Activated naive CD4-positive, alpha-beta T cell treated with anti-CD3 and anti-CD28 coated beads for 36 hours (primary cell): ENCODE data around the gene EPN2. TPM values are rescaled to one million over a fixed set of nuclear protein-coding genes. Genes with fewer than 3 reads are reported as not detected.

ENCODE experiments used
- CTCF ChIA-PET: fragments of 350-600 bp; sonication (Branson Sonifier 250); formaldehyde crosslinking; loops from one replicate; lab custom pipeline; 2021; ENCODE audit warnings: antibody characterized with exemption; lab: Charles Lee
- DNase-seq: peaks from one replicate; pipeline ENCODE4 v3.0.0-alpha.2; 2020
- H3K27ac Mint-ChIP-seq: one replicate; pipeline ENCODE4 v1.8.0; 2021; ENCODE audit warnings: mild to moderate bottlenecking, mixed read lengths
- H3K27me3 Mint-ChIP-seq: one replicate; pipeline ENCODE4 v1.8.0; 2021; ENCODE audit warnings: low read depth, mixed read lengths
- H3K36me3 Mint-ChIP-seq: one replicate; pipeline ENCODE4 v1.8.0; 2021; ENCODE audit warnings: low read depth, mixed read lengths
- H3K4me1 Mint-ChIP-seq: one replicate; pipeline ENCODE4 v1.8.0; 2021; ENCODE audit warnings: low read depth, mixed read lengths
- H3K4me3 Mint-ChIP-seq: one replicate; pipeline ENCODE4 v1.8.0; 2021; ENCODE audit warnings: mild to moderate bottlenecking, moderate library complexity, mixed read lengths
- H3K9me3 Mint-ChIP-seq: one replicate; pipeline ENCODE4 v1.8.0; 2021; ENCODE audit warnings: mixed read lengths
- intact Hi-C: fragments of 100-400 bp; cut with micrococcal nuclease; formaldehyde crosslinking; loops from one replicate; pipeline ENCODE4 v1.15.1; 2023
- total RNA-seq, 2 experiments: library from RNA; stranded (reverse); gene quantifications; one replicate each; pipeline ENCODE4 v1.2.3, GENCODE V29; 2021

The EPN2 gene
- total RNA-seq, 2 experiments from 2014 or later: 5.4 to 5.6 TPM

- peaks cover 15% of the 10 kb centered on the region for H3K27me3 Mint-ChIP-seq
- no peaks in the 10 kb centered on the region for H3K4me1 Mint-ChIP-seq
- no peak for DNase-seq
- no peak overlapping the region for H3K4me3 Mint-ChIP-seq
- H3K9me3 Mint-ChIP-seq: no peaks in the 10 kb centered on the region
- intact Hi-C loops: no loop called here
- H3K27ac Mint-ChIP-seq: peak overlapping the region; percentile 12
- CTCF ChIA-PET: interaction anchor here (1.4 kb wide), 1 partner anchor 106 kb away, joined by 4 read pairs; no protein-coding TSS in a partner anchor
- H3K36me3 Mint-ChIP-seq: no peaks in the 10 kb centered on the region
Observed at GRCh38 chr17:19341641-19342610, 104.8 kb downstream of the EPN2 start.

DNA sequence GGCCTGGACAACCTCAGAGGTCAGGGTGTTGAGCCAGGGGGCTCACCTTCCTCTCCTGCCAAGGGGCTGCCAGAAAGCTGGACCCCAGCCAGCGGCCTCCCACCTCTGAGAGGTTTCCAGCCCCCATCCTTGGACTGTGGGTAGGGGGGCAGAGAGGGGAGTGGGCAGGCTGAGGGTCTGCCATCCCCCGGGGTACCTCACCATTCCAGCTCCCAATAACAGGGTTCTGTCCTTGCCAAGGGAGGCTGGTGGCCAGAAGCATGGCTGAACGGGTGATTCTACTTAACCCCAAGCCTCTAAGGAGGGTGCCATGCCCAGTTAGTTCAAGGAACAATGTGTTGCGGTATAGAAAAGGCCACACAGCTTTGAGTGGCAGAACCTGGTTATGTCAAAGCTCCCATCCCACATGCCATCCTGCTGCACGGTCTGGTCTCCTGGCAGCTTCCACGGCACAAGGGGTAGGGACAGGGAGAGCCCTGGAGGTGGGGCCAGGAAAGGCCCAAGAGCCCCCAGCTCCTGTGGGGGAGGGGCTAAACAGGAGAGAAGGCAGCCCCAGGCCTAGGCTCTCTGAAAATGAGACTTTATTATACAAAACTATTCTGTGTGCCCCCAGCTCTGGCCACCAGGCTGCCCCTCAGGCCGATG lies 105.6 kb downstream of the EPN2 start:
- intact Hi-C loops: no loop called here
- DNase-seq: no peak
- Mint-ChIP-seq H3K9me3 (no peaks in the 10 kb centered on the region), H3K4me1 (no peaks in the 10 kb centered on the region), H3K4me3 (no peak overlapping the region), H3K27ac (no peak overlapping the region), H3K27me3 (peaks cover 12% of the 10 kb centered on the region), H3K36me3 (no peaks in the 10 kb centered on the region)
- CTCF ChIA-PET: interaction anchor here (1.4 kb wide), 1 partner anchor 105 kb away, joined by 4 read pairs; no protein-coding TSS in a partner anchor

DNA sequence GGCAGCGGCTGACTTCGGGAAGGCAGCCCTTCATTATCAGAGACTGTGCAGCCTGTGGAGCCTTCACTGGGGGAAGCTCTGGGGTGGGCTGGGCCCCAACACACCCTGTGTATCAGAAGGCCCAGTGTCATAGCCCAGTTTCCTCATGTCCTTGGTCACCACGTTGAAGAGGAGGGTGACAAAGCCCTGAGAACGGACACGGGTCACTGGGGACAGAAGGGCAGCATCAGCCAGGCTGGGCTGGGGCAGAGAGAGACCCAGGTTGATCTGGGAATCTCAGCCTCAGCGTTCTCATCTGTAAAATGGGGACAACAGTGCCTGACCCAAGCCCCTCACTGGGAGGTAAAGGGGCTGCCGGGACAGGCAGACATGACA lies 106.1 kb downstream of the EPN2 start:
- intact Hi-C loops: no loop called here
- Mint-ChIP-seq H3K9me3 (no peaks in the 10 kb centered on the region), H3K27me3 (peaks cover 12% of the 10 kb centered on the region), H3K36me3 (no peaks in the 10 kb centered on the region), H3K27ac (no peak overlapping the region), H3K4me1 (no peaks in the 10 kb centered on the region), H3K4me3 (no peak overlapping the region)
- CTCF ChIA-PET: interaction anchor here (1.4 kb wide), 1 partner anchor 105 kb away, joined by 4 read pairs; no protein-coding TSS in a partner anchor
- no peak for DNase-seq

DNA sequence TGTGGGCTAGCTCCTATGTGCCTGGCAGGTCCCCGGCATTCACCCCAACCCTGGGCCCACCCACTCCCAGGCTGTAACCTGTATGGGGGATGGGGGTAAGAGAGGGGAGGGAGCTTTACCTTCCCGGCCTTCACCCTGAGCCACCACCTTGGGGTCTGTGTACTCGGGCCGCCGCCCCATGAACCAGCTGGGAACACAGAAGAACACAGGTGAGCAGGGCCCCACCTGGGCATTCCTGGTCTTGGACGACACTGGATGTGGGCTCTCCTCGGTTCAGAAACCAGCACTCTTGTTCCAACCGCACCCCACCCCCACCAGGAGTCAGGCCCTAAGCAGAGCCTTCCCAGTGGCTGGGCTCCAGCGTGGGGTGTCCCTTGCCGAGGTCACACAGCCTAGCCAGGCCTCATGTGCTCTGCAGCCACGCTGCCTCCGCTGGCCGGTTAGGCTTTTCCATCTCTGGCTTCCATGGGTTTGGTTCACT lies 106.5 kb downstream of the EPN2 start:
- CTCF ChIA-PET: interaction anchor here (1.4 kb wide), 1 partner anchor 104 kb away, joined by 4 read pairs; no protein-coding TSS in a partner anchor
- H3K4me1 Mint-ChIP-seq: no peaks in the 10 kb centered on the region
- H3K9me3 Mint-ChIP-seq: no peaks in the 10 kb centered on the region
- H3K27ac Mint-ChIP-seq: no peak overlapping the region
- H3K36me3 Mint-ChIP-seq: no peaks in the 10 kb centered on the region
- H3K4me3 Mint-ChIP-seq: no peak overlapping the region
- peaks cover 12% of the 10 kb centered on the region for H3K27me3 Mint-ChIP-seq
- intact Hi-C loops: no loop called here
- no peak for DNase-seq

DNA sequence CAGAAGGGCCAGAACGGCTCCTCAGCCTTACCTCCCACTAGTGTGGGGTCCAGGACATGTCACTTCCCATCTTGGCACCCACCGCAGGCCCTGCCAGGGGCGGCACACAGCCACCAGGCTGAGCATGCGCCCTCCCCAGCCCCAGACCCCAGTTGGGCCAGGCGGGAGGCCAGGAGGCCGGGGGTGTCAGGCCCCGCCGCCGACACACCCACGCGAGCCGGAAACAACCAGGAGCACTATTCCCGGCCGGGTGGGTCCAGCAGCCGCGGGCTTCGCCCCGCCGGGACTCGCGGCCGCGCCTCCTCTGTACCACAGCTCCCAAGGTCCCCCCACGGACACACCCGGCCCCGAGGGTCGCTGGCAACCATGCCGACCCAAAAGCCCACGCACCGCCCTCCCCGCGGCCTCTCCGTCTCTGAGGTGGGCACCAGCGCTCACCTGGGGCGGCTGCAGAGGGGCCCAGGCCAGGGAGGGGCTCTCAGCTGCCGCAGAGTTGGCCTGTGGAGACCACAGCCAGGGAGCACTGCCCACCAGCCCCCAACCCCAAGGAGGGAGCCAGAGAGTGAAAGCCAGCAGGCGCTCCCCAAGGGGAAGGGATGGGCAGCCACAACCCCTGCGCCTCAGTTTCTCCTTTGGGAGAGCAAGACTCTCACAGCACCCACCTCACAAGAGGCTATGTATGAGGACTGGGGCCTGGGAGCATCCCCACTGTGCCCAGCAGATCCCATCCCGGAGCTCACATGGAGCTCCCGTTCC lies 107.3 kb downstream of the EPN2 start:
- H3K36me3 Mint-ChIP-seq: no peaks in the 10 kb centered on the region
- H3K27ac Mint-ChIP-seq: no peak overlapping the region
- CTCF ChIA-PET: no interaction called here
- no peaks in the 10 kb centered on the region for H3K9me3 Mint-ChIP-seq
- H3K4me1 Mint-ChIP-seq: no peaks in the 10 kb centered on the region
- H3K4me3 Mint-ChIP-seq: no peak overlapping the region
- peaks cover 9% of the 10 kb centered on the region for H3K27me3 Mint-ChIP-seq
- DNase-seq: no peak
- intact Hi-C loops: no loop called here

GRCh38 chr17:19345067-19345460 lies 107.9 kb downstream of the EPN2 start:
- no peak for DNase-seq
- intact Hi-C loops: no loop called here
- Mint-ChIP-seq H3K4me3 (no peak overlapping the region), H3K9me3 (no peaks in the 10 kb centered on the region), H3K4me1 (no peaks in the 10 kb centered on the region), H3K27ac (no peak overlapping the region), H3K27me3 (peaks cover 9% of the 10 kb centered on the region), H3K36me3 (no peaks in the 10 kb centered on the region)
- CTCF ChIA-PET: no interaction called here

DNA sequence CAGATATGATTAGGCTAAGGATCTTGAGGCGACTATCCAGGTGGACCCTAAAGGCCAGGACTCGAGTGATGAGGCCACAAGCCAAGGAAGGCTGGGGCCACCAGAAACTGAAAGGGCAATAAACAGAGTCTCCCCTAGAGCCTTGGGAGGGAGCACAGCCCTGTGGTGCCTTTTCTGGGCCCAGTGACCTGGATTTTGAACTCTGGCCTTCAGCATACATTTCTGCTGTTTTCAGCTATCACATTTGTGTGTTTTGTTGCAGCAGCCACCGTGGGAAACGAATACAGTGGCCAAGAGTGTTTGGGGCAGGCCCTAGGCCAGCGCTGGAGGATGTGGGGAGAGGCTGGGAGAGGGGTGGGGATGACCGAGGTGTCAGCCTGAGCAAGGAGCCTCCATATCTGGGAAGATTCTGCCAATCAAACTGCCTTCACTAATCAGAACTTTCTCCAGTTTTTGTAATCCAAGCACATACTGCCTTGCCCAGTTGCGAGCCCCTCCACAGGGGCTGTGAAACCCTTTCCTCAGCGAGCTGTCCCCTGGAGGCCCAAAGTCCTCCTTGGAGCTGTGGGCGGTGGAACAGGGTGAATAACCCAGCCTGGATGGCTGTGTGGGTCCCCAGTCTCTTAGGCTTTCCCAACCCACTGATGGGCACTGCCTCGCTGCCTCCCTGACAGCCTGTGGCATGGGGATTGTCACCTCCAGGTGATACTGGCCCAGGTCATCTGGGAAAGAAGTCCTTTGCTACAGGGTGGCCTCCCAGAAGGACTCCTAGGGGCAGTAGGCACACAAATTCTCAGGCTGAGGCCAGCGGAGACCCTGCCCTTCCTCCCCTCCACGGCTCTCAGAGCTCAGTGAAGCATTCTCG lies 108.6 kb downstream of the EPN2 start:
- Mint-ChIP-seq H3K4me3 (no peak overlapping the region), H3K36me3 (no peaks in the 10 kb centered on the region), H3K4me1 (no peaks in the 10 kb centered on the region), H3K27me3 (peaks cover 9% of the 10 kb centered on the region), H3K27ac (no peak overlapping the region), H3K9me3 (no peaks in the 10 kb centered on the region)
- no peak for DNase-seq
- intact Hi-C loops: no loop called here
- CTCF ChIA-PET: no interaction called here

- peaks cover 6% of the 10 kb centered on the region for H3K27me3 Mint-ChIP-seq
- H3K9me3 Mint-ChIP-seq: no peaks in the 10 kb centered on the region
- CTCF ChIA-PET: interaction anchor here (1.2 kb wide), 1 partner anchor 8 kb away, joined by 3 read pairs; no protein-coding TSS in a partner anchor
- no peak overlapping the region for H3K27ac Mint-ChIP-seq
- no peak for DNase-seq
- no peaks in the 10 kb centered on the region for H3K4me1 Mint-ChIP-seq
- intact Hi-C loops: no loop called here
- H3K4me3 Mint-ChIP-seq: no peak overlapping the region
- H3K36me3 Mint-ChIP-seq: no peaks in the 10 kb centered on the region
Observed at GRCh38 chr17:19346351-19347255, 109.4 kb downstream of the EPN2 start.

DNA sequence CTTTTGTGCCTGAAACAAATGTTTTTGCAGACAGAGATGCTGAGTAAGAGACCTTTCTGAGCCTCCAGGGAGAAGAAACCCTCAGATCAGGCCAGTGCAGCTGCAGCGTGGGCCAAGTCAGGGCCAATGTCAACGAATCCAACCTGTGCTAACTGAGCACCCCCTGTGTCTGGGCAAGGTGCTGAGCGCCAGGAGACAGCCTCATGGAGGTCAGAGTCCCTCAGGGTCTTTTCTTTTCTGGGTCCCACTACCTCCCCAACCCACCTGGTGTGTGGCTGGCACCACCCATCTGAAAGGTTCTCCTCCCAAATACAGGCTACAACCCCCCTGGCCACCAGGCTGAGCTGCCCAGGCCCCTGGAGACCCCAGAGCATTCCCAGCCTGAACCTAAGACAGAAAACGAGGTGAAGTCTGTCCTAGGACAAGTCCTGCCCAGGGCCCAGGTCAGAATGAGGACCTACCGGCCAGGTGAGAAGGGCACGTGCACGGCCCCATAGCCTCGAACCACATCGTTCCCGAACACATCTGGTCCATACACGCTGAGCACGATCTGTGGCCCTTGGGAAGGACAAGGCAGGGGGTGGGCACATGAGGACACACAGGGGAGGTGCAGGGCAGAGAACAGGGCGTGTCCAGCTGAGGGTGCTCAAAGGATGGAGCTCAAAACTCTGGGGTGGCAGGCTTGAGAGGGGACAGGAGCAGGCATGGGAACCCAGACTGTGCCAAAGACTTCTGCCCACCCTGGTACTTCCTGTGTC lies 110.3 kb downstream of the EPN2 start:
- intact Hi-C loops: no loop called here
- H3K36me3 Mint-ChIP-seq: no peaks in the 10 kb centered on the region
- no peaks in the 10 kb centered on the region for H3K9me3 Mint-ChIP-seq
- no peaks in the 10 kb centered on the region for H3K27me3 Mint-ChIP-seq
- H3K4me1 Mint-ChIP-seq: no peaks in the 10 kb centered on the region
- no peak overlapping the region for H3K27ac Mint-ChIP-seq
- H3K4me3 Mint-ChIP-seq: no peak overlapping the region
- DNase-seq: no peak
- CTCF ChIA-PET: interaction anchor here (1.2 kb wide), 1 partner anchor 9 kb away, joined by 3 read pairs; no protein-coding TSS in a partner anchor

DNA sequence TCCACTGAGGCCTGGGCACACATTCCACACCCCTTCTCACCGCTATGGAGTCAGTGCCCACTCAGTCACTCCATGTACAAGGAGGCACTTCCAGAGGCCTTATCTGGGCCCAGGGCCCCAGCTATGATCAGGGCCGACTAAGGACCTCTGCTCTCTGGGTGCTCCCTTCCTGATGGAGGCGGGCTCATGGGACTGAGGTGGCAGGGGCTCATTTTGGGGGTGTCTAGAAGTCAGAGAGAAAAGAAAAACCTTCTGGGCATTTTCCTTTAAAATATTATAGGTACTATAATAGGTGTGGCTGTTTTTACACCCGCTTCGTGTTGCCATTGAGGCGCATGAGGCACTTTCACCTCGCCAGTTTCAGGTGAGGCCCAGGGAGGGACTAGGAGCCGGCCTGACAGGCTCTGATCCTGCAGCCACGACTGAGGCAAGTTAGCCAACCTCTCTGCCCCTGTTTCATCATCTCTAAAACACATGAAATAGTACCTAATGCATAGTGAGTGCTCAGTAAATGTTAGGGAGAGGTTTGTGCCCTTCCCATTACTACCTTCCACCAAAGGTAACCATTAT lies 111.0 kb downstream of the EPN2 start:
- Mint-ChIP-seq H3K36me3 (no peaks in the 10 kb centered on the region), H3K9me3 (no peaks in the 10 kb centered on the region), H3K4me1 (no peaks in the 10 kb centered on the region), H3K27ac (no peak overlapping the region), H3K27me3 (no peaks in the 10 kb centered on the region), H3K4me3 (no peak overlapping the region)
- CTCF ChIA-PET: interaction anchor here (1.2 kb wide), 1 partner anchor 10 kb away, joined by 3 read pairs; no protein-coding TSS in a partner anchor
- DNase-seq: no peak
- intact Hi-C loops: no loop called here
